Thoracic aorta (tissue), 2 donors: ENCODE data around the gene SMARCE1. TPM values are rescaled to one million over a fixed set of nuclear protein-coding genes. Genes with fewer than 3 reads are reported as not detected.

Experiments used
- ATAC-seq: fragments of 150-250 bp; one replicate; pipeline ENCODE4 v1.8.0; 2017; ENCODE audit warnings: low read depth; ENCODE audit not compliant: insufficient number of reproducible peaks, low FRiP score
- DNase-seq: peaks from one replicate; pipeline ENCODE4 v3.0.0-alpha.2; 2020; ENCODE audit warnings: low spot score
- H3K27ac ChIP-seq, 2 donors: fragments of 200-600 bp; sonication (generic); 1 replicate in 1 of 2; 2 replicates in 1 of 2; pipeline ENCODE4 v1.5.1; 2016; ENCODE audit warnings: mild to moderate bottlenecking in 2 of 2, moderate library complexity in 2 of 2
- H3K27me3 ChIP-seq: fragments of 200-600 bp; sonication (generic); replicated peaks from 2 replicates; pipeline ENCODE4 v1.6.0; 2016; ENCODE audit warnings: mild to moderate bottlenecking; ENCODE audit not compliant: insufficient read depth
- H3K36me3 ChIP-seq: fragments of 200-600 bp; sonication (generic); one replicate; pipeline ENCODE4 v1.5.1; 2016
- H3K4me1 ChIP-seq, 2 donors: fragments of 200-600 bp; sonication (generic); 1 replicate in 1 of 2; 2 replicates in 1 of 2; pipeline versions ENCODE4 v1.5.1 to v1.6.0; 2016; ENCODE audit warnings: low read depth in 2 of 2, mild to moderate bottlenecking in 1 of 2; ENCODE audit not compliant: control insufficient read depth in 1 of 2
- H3K4me3 ChIP-seq: fragments of 200-600 bp; sonication (generic); 2 replicates; pipeline ENCODE4 v1.5.1; 2016; ENCODE audit warnings: mild to moderate bottlenecking
- H3K9me3 ChIP-seq: fragments of 200-600 bp; sonication (generic); 2 replicates; pipeline ENCODE4 v1.5.1; 2016
- CTCF ChIP-seq: fragments of 200-600 bp; sonication (generic); IDR thresholded peaks from one replicate; pipeline ENCODE4 v1.5.1; 2019; ENCODE audit warnings: antibody characterized with exemption
- total RNA-seq, 2 donors: library from RNA; depleted of rRNA; stranded (reverse); fragments of >200 nt; gene quantifications; one replicate each; pipeline versions ENCODE4 v1.1.0 to v1.2.3, GENCODE V29; 2016

The SMARCE1 gene
- total RNA-seq, 2 donors from 2014 or later, result 55.9 to 84.3 TPM

GRCh38 chr17:40646791-40647623 lies 611 bp downstream of the SMARCE1 start:
- DNase-seq (no peak), ATAC-seq (no peak)
- Histone ChIP-seq H3K36me3 (peaks cover 4% of the 10 kb centered on the region), H3K27ac (peak overlapping the region; percentile 99), H3K27me3 (no peaks in the 10 kb centered on the region), H3K4me3 (peak overlapping the region; percentile 92), H3K9me3 (no peaks in the 10 kb centered on the region), H3K4me1 (peaks cover 14 to 32% of the 10 kb centered on the region in 2 donors)
- TF ChIP-seq CTCF, result no peak

- Histone ChIP-seq H3K4me3 (no peak overlapping the region), H3K9me3 (no peaks in the 10 kb centered on the region), H3K27me3 (no peaks in the 10 kb centered on the region), H3K4me1 (peaks cover 14 to 32% of the 10 kb centered on the region in 2 donors), H3K36me3 (peaks cover 4% of the 10 kb centered on the region), H3K27ac (no peak overlapping the region)
- TF ChIP-seq CTCF, result no peak
- DNase-seq (no peak), ATAC-seq (no peak)
These were observed 1.7 kb downstream of the SMARCE1 start for GRCh38 chr17:40645943-40646342.

- DNase-seq, result no peak
- Histone ChIP-seq H3K36me3 (peaks cover 4% of the 10 kb centered on the region), H3K27ac (no peak overlapping the region), H3K9me3 (no peaks in the 10 kb centered on the region), H3K4me3 (no peak overlapping the region), H3K27me3 (no peaks in the 10 kb centered on the region), H3K4me1 (peaks cover 14 to 32% of the 10 kb centered on the region in 2 donors)
- TF ChIP-seq CTCF, result no peak
- no peak for ATAC-seq
These were observed 2.3 kb downstream of the SMARCE1 start for GRCh38 chr17:40645291-40645690.

- no peak overlapping the region for H3K27ac ChIP-seq
- H3K9me3 ChIP-seq, result no peaks in the 10 kb centered on the region
- H3K27me3 ChIP-seq, result no peaks in the 10 kb centered on the region
- no peak for ATAC-seq
- peaks cover 29% of the 10 kb centered on the region for H3K36me3 ChIP-seq
- H3K4me3 ChIP-seq, result no peak overlapping the region
- DNase-seq, result no peak
- H3K4me1 ChIP-seq, result no peaks in the 10 kb centered on the region
- TF ChIP-seq CTCF, result no peak
These were observed 9.7 kb downstream of the SMARCE1 start for GRCh38 chr17:40637931-40638330.

- TF ChIP-seq CTCF, result no peak
- Histone ChIP-seq H3K27ac (no peak overlapping the region), H3K9me3 (no peaks in the 10 kb centered on the region), H3K36me3 (peaks cover 39% of the 10 kb centered on the region), H3K4me1 (no peaks in the 10 kb centered on the region), H3K27me3 (no peaks in the 10 kb centered on the region), H3K4me3 (no peak overlapping the region)
- DNase-seq, result no peak
- no peak for ATAC-seq
These were observed 13.7 kb downstream of the SMARCE1 start for GRCh38 chr17:40633871-40634270.
